ENCODE measurements around the gene PHRF1.

PHRF1 gene

DNA sequence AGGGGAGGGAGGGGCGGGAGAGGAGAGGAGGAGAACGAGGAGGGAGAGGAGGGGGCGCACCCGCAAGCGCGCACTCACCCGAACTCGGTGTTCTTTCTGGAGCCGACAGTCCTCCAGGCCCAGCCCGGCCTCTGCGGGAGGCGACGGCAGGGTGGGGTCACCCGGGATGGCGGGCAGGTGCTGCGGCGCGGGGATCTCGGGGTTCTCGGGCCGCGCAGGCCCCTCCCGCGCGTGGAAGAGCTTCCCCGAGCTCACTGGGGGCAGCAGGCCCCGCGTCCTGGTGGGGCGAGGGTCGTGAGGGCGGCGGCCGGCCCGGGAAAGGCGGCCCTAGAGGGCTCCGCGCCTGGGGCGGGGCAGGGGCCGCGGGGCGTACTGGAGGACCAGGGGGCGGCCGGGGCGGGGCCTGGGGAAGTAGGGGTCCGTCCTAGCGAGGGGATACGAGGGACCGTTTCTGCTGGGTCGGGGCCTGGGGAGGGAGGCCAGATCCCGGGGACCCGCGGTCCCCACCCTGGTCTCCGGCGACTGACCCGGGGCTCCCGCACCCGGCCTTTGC lies 21.0 kb upstream of the PHRF1 start:
- Histone ChIP-seq H3K4me1 (ENCODE audit: control insufficient read depth in 1 of 2, insufficient read depth in 1 of 2, low read depth in 1 of 2, low read length in 1 of 2) (peaks cover 13 to 29% of the 10 kb centered on the region in 2 experiments), H3K36me3 (no peaks in the 10 kb centered on the region), H3K9me3 (no peaks in the 10 kb centered on the region), H3K27ac (no peak overlapping the region), H3K4me3 (ENCODE audit: low read depth in 1 of 2, low read length in 1 of 2) (peak overlapping the region; percentile 23 to 55), H3K27me3 (peaks cover 81% of the 10 kb centered on the region)
- TF ChIP-seq, protein P1, sequence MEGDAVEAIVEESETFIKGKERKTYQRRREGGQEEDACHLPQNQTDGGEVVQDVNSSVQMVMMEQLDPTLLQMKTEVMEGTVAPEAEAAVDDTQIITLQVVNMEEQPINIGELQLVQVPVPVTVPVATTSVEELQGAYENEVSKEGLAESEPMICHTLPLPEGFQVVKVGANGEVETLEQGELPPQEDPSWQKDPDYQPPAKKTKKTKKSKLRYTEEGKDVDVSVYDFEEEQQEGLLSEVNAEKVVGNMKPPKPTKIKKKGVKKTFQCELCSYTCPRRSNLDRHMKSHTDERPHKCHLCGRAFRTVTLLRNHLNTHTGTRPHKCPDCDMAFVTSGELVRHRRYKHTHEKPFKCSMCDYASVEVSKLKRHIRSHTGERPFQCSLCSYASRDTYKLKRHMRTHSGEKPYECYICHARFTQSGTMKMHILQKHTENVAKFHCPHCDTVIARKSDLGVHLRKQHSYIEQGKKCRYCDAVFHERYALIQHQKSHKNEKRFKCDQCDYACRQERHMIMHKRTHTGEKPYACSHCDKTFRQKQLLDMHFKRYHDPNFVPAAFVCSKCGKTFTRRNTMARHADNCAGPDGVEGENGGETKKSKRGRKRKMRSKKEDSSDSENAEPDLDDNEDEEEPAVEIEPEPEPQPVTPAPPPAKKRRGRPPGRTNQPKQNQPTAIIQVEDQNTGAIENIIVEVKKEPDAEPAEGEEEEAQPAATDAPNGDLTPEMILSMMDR (IDR thresholded peaks at IDR 0.05), result no peak

DNA sequence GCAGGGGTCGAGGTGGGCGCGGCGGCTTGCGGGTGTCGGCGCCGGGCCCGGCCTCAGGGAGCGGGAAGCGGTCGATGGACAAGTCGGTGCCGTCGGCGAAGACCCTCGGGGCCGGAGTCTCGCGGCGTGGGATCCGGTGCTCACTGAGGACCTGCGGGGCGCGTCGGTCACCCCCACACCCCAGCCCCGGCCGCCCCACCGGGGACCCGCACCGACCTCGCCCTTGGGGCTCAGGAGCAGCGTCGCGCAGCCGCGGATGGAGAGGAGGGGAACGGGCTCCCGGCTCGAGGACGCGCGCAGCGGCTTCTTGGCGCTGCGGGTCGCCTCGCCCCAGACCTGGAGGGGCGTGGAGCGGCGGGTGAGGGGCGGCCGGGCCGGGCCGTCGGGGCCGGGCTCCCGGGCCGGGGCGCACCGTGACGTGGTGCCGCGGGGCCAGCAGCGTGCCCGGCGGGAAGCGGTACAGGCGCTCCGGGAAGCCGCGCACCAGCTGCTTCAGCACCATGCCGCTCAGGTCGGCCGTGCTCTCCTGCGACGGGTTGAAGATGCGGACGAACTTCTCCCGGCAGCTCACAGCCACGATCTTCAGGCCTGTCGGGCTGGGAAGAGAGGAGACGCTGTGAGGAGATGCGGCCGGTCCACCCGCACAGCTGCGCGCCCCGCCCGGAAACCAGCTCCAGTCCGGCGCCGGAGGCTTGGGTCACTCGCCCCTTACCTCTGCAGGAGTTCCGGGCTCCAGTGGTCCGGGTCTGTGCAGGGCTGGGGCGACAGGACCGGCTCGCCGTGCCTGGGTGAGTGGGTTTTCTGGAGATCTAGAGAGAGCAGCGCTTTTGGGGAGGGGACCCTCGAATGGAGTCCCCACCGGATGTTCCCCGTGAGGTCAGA lies 20.2 kb upstream of the PHRF1 start:
- no peak overlapping the region for H3K27ac ChIP-seq
- H3K4me1 ChIP-seq (ENCODE audit: control insufficient read depth in 1 of 2, insufficient read depth in 1 of 2, low read depth in 1 of 2, low read length in 1 of 2), result peaks cover 15 to 33% of the 10 kb centered on the region in 2 experiments
- no peaks in the 10 kb centered on the region for H3K9me3 ChIP-seq
- H3K27me3 ChIP-seq, result peaks cover 81% of the 10 kb centered on the region
- H3K4me3 ChIP-seq (ENCODE audit: low read depth in 1 of 2, low read length in 1 of 2), result peak overlapping the region in 1 of 2 experiments; percentile 18
- no peaks in the 10 kb centered on the region for H3K36me3 ChIP-seq
- TF ChIP-seq, protein P1 (IDR thresholded peaks at IDR 0.05), result no peak

DNA sequence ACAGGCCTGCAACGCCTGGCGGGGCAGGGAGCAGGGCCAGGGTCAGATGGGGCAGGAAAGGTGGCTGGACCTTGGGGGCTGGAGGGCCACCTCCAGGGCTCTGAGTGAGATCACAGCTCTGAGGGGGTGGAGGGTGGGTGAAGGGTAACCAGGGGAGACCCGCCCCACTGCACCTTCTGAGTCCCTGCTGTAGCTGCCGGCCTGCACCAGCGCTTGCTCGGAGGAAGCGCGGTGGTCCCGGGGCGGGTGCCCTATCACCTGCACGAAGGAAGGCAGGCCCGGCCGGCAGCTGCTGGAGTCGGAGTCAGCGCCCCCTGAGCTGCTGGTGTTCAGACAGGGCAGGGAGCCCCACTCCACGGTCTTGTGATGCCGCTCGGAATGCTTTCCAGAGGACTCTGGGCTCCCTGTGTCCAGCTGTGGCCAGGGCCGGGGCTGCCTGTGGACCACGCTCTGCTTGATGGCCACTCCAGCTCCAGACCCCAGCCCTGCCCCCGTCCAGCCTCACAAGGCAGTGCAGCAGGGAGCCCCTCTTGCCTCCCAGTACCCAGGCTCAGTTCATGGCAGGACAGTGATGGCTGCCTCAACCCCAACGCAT lies 19.5 kb upstream of the PHRF1 start:
- H3K27me3 ChIP-seq, result peaks cover 74% of the 10 kb centered on the region
- no peaks in the 10 kb centered on the region for H3K36me3 ChIP-seq
- TF ChIP-seq, protein P1 (IDR thresholded peaks at IDR 0.05), result no peak
- H3K27ac ChIP-seq, result no peak overlapping the region
- H3K4me3 ChIP-seq (ENCODE audit: low read depth in 1 of 2, low read length in 1 of 2), result no peak overlapping the region
- no peaks in the 10 kb centered on the region for H3K9me3 ChIP-seq
- peaks cover 20 to 40% of the 10 kb centered on the region in 2 experiments for H3K4me1 ChIP-seq (ENCODE audit: control insufficient read depth in 1 of 2, insufficient read depth in 1 of 2, low read depth in 1 of 2, low read length in 1 of 2)

DNA sequence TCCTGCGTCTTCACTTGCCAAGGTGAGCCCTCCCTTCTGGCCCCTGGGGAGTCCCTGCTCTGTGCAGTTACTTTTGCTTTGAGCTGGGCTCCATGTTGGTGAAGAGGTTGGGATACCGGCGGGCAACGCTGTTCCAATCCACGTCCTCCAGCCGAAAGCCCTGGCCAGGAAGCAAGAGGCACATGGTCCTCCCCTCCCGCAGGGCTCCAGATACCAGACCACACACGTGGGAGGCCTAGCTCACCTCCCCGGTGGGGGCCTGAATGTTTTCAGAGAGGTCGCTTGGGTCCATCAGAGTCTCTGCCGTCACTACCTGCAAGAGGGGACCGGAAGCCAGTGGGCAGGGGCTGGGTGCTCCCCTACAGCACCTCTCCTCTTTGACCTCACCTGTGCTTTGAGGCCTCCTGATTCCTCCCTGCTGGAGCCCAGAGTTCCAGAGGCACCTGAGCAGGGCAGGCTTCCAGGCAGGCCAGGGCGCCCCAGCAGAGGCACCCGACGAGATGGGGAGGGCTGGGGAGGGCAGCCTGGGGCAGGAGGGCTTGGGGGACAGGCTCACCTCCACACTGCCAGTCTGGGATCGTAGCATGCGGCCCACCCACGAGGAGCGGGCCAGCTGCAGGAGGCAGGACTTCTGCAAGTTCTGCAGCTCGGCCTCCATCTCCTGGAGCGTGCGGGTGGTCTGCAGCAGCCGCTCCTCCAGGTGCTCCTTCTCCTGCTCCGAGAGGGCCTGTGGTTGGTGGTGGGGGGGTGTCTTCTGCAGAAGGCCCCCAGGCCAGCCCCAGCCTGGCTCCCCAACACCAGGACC lies 18.7 kb upstream of the PHRF1 start:
- TF ChIP-seq, protein P1 (IDR thresholded peaks at IDR 0.05), result no peak
- Histone ChIP-seq H3K4me1 (ENCODE audit: control insufficient read depth in 1 of 2, insufficient read depth in 1 of 2, low read depth in 1 of 2, low read length in 1 of 2) (peaks cover 25 to 44% of the 10 kb centered on the region in 2 experiments), H3K9me3 (no peaks in the 10 kb centered on the region), H3K36me3 (peaks cover 1% of the 10 kb centered on the region), H3K4me3 (ENCODE audit: low read depth in 1 of 2, low read length in 1 of 2) (no peak overlapping the region), H3K27me3 (peaks cover 74% of the 10 kb centered on the region), H3K27ac (no peak overlapping the region)

DNA sequence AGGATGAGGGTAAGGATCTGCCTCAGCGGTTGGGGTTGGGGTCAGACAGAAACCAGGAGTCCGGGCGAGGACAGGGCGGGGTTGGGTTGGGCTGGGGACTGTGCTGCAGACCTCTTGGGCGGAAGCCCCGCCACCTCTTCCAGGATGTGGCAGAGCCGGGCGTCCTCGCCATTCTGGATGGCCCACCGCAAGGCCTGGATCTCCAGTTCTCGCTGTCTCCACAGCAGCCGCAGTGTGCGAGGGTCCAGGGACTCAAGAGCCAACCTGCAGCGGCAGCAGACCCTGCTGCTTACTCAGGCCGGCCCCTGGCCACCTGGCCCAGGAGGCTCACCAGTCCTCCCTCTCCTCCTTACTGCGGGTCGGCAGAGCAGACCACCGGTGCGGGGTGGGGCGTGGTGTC lies 17.8 kb upstream of the PHRF1 start:
- H3K27me3 ChIP-seq, result peaks cover 64% of the 10 kb centered on the region

More for the DNA sequence above, 17.8 kb upstream of the PHRF1 start:
- Histone ChIP-seq H3K4me1 (ENCODE audit: control insufficient read depth in 1 of 2, insufficient read depth in 1 of 2, low read depth in 1 of 2, low read length in 1 of 2) (peaks cover 25 to 44% of the 10 kb centered on the region in 2 experiments), H3K9me3 (no peaks in the 10 kb centered on the region), H3K4me3 (ENCODE audit: low read depth in 1 of 2, low read length in 1 of 2) (no peak overlapping the region), H3K36me3 (peaks cover 11% of the 10 kb centered on the region), H3K27ac (no peak overlapping the region)
- TF ChIP-seq, protein P1 (IDR thresholded peaks at IDR 0.05), result no peak
